Measurements from ENCODE around the gene PKD2L1.
"Not testable (repeated sequence)": the region's sequence is repeated elsewhere in the genome, so short reads cannot be mapped to it uniquely, and the experiment has no call there.

The PKD2L1 gene

DNA sequence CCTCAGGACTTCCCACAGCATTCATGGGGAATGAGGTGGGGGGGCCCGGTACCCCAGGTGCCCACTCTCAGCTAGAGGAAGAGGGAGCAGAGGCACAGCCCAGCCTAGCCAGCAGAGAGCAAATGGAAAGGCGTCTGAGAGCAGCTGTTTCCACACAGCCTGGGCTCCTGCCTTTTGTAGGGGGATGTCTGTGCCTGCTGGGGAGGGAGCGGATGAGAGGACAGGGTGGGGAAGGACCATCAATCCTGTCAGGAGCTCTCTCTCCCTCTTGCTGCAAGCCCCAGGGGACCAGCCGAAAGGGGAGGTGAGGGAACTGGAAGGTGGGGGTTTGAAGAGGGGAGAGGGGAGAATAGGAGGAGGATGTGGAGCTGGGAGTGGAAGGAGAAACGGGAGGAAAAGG, at the start of gene PKD2L1:
TSS of gene PKD2L1 (minus strand) at position 150 of the 400 bp plus-strand sequence. CDS start at position 25, 125 bp downstream.
- ChIA-PET CTCF (interaction anchor here (0.6 to 1.2 kb wide), 4 partner anchors 9 to 153 kb away, joined by 3 to 4 read pairs (median 4); no protein-coding TSS in a partner anchor), POLR2A (interaction anchor here (0.6 to 1.1 kb wide), 2 partner anchors 17 to 43 kb away, joined by 3 read pairs; partner anchors contain the start of gene SCD)
- no peak for TF ChIP-seq SUZ12 (IDR thresholded peaks at IDR 0.05)
- TF ChIP-seq LEF1 (IDR thresholded peaks at IDR 0.05; ENCODE audit: borderline replicate concordance): no peak
- TF ChIP-seq TARDBP (IDR thresholded peaks at IDR 0.05): no peak
- no peak for TF ChIP-seq FOXM1 (IDR thresholded peaks at IDR 0.05; ENCODE audit: borderline replicate concordance)
- TF ChIP-seq, protein P1, sequence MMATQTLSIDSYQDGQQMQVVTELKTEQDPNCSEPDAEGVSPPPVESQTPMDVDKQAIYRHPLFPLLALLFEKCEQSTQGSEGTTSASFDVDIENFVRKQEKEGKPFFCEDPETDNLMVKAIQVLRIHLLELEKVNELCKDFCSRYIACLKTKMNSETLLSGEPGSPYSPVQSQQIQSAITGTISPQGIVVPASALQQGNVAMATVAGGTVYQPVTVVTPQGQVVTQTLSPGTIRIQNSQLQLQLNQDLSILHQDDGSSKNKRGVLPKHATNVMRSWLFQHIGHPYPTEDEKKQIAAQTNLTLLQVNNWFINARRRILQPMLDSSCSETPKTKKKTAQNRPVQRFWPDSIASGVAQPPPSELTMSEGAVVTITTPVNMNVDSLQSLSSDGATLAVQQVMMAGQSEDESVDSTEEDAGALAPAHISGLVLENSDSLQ (IDR thresholded peaks at IDR 0.05): no peak
- no peak for TF ChIP-seq CTBP1 (IDR thresholded peaks at IDR 0.05; ENCODE audit: borderline replicate concordance)
- DNase-seq (ENCODE audit: extremely low spot score): no peak

DNA sequence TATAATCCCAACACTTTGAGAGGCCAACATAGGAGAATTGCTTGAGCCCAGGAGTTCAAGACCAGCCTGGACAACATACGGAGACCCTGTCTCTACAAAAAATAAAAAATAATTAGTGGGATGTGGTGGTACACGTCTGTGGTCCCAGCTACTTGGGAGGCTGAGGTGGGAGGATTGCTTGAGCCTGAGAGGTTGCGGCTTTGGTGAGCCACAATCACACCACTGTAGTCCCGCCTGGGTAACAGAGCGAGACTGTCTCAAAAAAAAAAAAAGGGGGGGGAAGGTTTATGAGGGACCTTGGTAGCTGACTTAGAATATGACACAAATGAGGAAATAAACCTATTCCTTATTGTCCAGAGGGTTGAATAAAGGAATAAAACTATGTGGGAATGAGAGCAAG, 47.8 kb upstream of the PKD2L1 start:
- ChIA-PET POLR2A (interaction anchor here (1.0 to 1.4 kb wide), 3 partner anchors 27 to 32 kb away, joined by 3 read pairs; partner anchors contain the start of gene SCD), CTCF (interaction anchor here (1.0 kb wide), 1 partner anchor 32 kb away, joined by 3 read pairs; no protein-coding TSS in a partner anchor)
- no peak for TF ChIP-seq HDGF (IDR thresholded peaks at IDR 0.05; ENCODE audit: borderline replicate concordance)
- no peak for TF ChIP-seq LEF1 (IDR thresholded peaks at IDR 0.05; ENCODE audit: borderline replicate concordance)
- TF ChIP-seq SP1 (IDR thresholded peaks at IDR 0.05): no peak
- TF ChIP-seq FOXA1 (IDR thresholded peaks at IDR 0.05): no peak
- no peak for TF ChIP-seq TARDBP (IDR thresholded peaks at IDR 0.05)
- no peak for TF ChIP-seq SUZ12 (IDR thresholded peaks at IDR 0.05)
- TF ChIP-seq FOXK2 (IDR thresholded peaks at IDR 0.05): no peak
- no peak for TF ChIP-seq ARNT (IDR thresholded peaks at IDR 0.05)
- no peak for TF ChIP-seq NFRKB (IDR thresholded peaks at IDR 0.05)
- no peak for TF ChIP-seq FOXM1 (IDR thresholded peaks at IDR 0.05; ENCODE audit: borderline replicate concordance)
- TF ChIP-seq CTBP1 (IDR thresholded peaks at IDR 0.05; ENCODE audit: borderline replicate concordance): no peak
- TF ChIP-seq, protein P1 (IDR thresholded peaks at IDR 0.05): no peak
- TF ChIP-seq ELF4 (IDR thresholded peaks at IDR 0.05): no peak
- no peak for TF ChIP-seq BHLHE40 (IDR thresholded peaks at IDR 0.05; ENCODE audit: borderline replicate concordance)
- no peak for TF ChIP-seq L3MBTL2 (conservative IDR thresholded peaks at IDR 0.05)
- TF ChIP-seq ZNF384 (IDR thresholded peaks at IDR 0.05): no peak
- no peak for DNase-seq (ENCODE audit: extremely low spot score)

DNA sequence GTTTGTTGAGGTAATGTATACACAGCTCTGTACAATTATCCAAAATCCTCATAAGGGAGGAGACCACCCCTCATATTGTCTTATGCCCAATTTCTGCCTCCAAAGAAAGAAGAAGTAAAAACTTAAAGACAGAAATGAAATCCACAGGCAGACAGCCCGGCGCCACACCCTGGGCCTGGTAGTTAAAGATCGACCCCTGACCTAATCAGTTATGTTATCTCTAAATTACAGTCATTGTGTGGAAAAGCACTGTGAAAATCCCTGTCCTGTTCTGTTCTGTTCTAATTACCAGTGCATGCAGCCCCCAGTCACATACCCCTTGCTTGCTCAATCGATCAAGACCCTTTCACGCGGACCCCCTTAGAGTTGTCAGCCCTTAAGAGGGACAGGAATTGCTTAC, 46.6 kb upstream of the PKD2L1 start:
- CTCF ChIA-PET; DNase-seq (ENCODE audit: extremely low spot score): not testable (repeated sequence)
- POLR2A ChIA-PET: interaction anchor here (1.1 kb wide), 1 partner anchor 30 kb away, joined by 3 read pairs; the partner anchor contains the start of gene SCD

DNA sequence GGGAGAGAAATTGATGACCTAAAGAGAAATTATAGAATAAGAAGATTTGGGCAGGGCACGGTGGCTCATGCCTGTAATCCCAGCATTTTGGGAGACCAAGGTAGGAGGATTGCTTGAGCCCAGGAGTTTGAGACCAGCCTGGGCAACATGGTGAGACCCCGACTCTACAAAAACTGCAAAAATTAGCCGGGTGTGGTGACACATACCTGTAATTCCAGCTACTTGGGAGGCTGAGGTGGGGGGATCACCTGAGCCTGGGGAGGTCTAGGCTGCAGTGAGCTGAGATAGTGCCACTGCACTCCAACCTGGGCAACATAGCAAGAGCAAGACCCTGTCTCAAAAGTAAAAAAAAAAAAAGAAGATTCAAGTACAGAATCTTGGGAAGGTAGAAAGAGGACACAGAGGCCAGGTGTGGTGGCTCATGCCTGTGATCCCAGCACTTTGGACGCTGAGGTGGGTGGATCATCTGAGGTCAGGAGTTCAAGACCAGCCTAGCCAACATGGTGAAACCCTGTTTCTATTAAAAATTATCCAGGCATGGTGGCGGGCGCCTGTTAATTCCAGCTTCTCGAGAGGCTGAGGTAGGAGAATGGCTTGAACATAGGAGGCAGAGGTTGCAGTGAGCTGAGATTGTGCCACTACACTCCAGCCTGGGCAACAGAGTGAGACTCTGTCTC, 44.8 kb upstream of the PKD2L1 start:
- CTCF ChIA-PET; DNase-seq (ENCODE audit: extremely low spot score): not testable (repeated sequence)
- POLR2A ChIA-PET: interaction anchor here (1.4 to 3.1 kb wide), 10 partner anchors 9 to 507 kb away, joined by 3 to 128 read pairs (median 5); partner anchors contain the start of gene SCD

DNA sequence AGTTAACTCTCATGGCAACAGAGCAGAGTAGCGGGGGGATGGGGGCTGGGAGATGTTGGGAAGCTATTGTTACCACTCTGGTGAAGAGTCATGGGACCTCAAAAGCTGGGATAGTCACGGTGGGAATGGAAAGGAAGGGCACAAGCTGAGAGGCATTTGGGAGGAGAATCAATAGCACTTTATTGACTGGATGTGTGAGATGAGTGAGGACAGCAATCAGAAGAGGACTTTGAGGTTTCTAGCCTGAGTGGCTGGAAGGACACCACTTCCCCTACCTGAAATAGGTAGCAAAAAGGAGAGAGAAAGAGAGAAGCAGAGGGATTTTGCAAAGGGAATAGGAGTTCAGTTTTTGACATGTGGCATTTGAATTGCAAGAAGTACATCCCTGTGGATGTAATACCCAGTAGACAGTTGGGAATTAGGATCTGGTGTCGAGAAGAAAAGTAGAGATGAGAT, 44.2 kb upstream of the PKD2L1 start:
- no peak for DNase-seq (ENCODE audit: extremely low spot score)
- CTCF ChIA-PET: interaction anchor here (0.5 to 0.7 kb wide), 2 partner anchors 37 to 126 kb away, joined by 3 to 4 read pairs; no protein-coding TSS in a partner anchor
- POLR2A ChIA-PET: interaction anchor here (0.9 to 3.1 kb wide), 25 partner anchors 9 to 507 kb away, joined by 3 to 128 read pairs (median 4); partner anchors contain the start of genes BLOC1S2 and SCD
- TF ChIP-seq HDGF (IDR thresholded peaks at IDR 0.05; ENCODE audit: borderline replicate concordance) (no peak), FOXA1 (IDR thresholded peaks at IDR 0.05) (no peak), BHLHE40 (IDR thresholded peaks at IDR 0.05; ENCODE audit: borderline replicate concordance) (no peak), FOXM1 (IDR thresholded peaks at IDR 0.05; ENCODE audit: borderline replicate concordance) (no peak), ZNF384 (IDR thresholded peaks at IDR 0.05) (no peak), L3MBTL2 (conservative IDR thresholded peaks at IDR 0.05) (no peak), SUZ12 (IDR thresholded peaks at IDR 0.05) (no peak), TARDBP (IDR thresholded peaks at IDR 0.05) (no peak), ARNT (IDR thresholded peaks at IDR 0.05) (no peak), LEF1 (IDR thresholded peaks at IDR 0.05; ENCODE audit: borderline replicate concordance) (no peak), CTBP1 (IDR thresholded peaks at IDR 0.05; ENCODE audit: borderline replicate concordance) (no peak), FOXK2 (IDR thresholded peaks at IDR 0.05) (no peak), SP1 (IDR thresholded peaks at IDR 0.05) (no peak), NFRKB (IDR thresholded peaks at IDR 0.05) (no peak), ELF4 (IDR thresholded peaks at IDR 0.05) (no peak)
- TF ChIP-seq, protein P1 (IDR thresholded peaks at IDR 0.05): no peak
